Measurements from ENCODE around the gene LAMTOR4.
"Not testable (repeated sequence)": the region's sequence is repeated elsewhere in the genome, so short reads cannot be mapped to it uniquely, and the experiment has no call there.

The LAMTOR4 gene

GRCh38 chr7:100176096-100177044 is 27.7 kb downstream of the LAMTOR4 start:
- Histone ChIP-seq H2AK5ac (ENCODE audit: low read depth, low read length) (no peak overlapping the region), H4K91ac (ENCODE audit: low read depth, low read length, poor library complexity) (no peak overlapping the region), H3K23ac (ENCODE audit: low read depth, low read length, poor library complexity) (no peak overlapping the region), H3K4me2 (ENCODE audit: insufficient read depth, low read length, poor library complexity, severe bottlenecking) (peak overlapping the region; percentile 72), H2BK12ac (ENCODE audit: low read length) (no peak overlapping the region), H3K36me3 (replicated peaks in 1 of 2; ENCODE audit: control insufficient read depth in 2 of 2, insufficient read depth in 2 of 2, low read length in 2 of 2) (peaks cover 8 to 34% of the 10 kb centered on the region in 2 donors), H3K27me3 (ENCODE audit: control insufficient read depth in 3 of 3, insufficient read depth in 3 of 3, low read depth in 1 of 3, low read length in 3 of 3) (peaks cover 0 to 6% (median 0%) of the 10 kb centered on the region in 3 experiments), H2BK5ac (ENCODE audit: low read length) (no peak overlapping the region), H2AFZ (ENCODE audit: low read length) (peak overlapping the region; percentile 96), H3K4me3 (ENCODE audit: low read length in 2 of 2) (peak overlapping the region; percentile 93 to 94), H2BK15ac (ENCODE audit: low read length) (peak overlapping the region; percentile 53), H3K4me1 (ENCODE audit: control insufficient read depth in 2 of 2, insufficient read depth in 1 of 2, low read depth in 1 of 2, low read length in 2 of 2) (peaks cover 9 to 11% of the 10 kb centered on the region in 2 donors), H3K9me3 (replicated peaks in 1 of 2; ENCODE audit: control insufficient read depth in 2 of 2, insufficient read depth in 1 of 2, low read depth in 1 of 2, low read length in 2 of 2) (no peaks in the 10 kb centered on the region), H3K27ac (replicated peaks; ENCODE audit: low read length) (no peak overlapping the region), H3K4ac (ENCODE audit: low read length) (no peak overlapping the region), H3K79me1 (ENCODE audit: low read depth, low read length) (peaks cover 2% of the 10 kb centered on the region), H3K9ac (ENCODE audit: low read depth, low read length, poor library complexity) (no peak overlapping the region), H4K8ac (ENCODE audit: low read depth, low read length) (no peak overlapping the region), H2BK120ac (ENCODE audit: low read depth, low read length) (no peak overlapping the region), H3K14ac (ENCODE audit: low read length) (no peak overlapping the region), H3K18ac (ENCODE audit: low read length) (no peak overlapping the region)
- DNase-seq (ENCODE audit: low spot score), result no peak
- no CpG with 5 or more reads among the region's 14 CpGs for WGBS, 2 donors (ENCODE audit: extremely low coverage in 2 of 2, insufficient read length in 2 of 2, insufficient replicate concordance in 1 of 2)

- peak within 1 kb of the TSS; percentile 10 for H3K14ac ChIP-seq (ENCODE audit: low read length)
- H3K4me1 ChIP-seq (ENCODE audit: control insufficient read depth in 2 of 2, insufficient read depth in 1 of 2, low read depth in 1 of 2, low read length in 2 of 2), result peaks cover 6 to 11% of the 10 kb centered on the region in 2 donors
- H3K9me3 ChIP-seq (replicated peaks in 1 of 2; ENCODE audit: control insufficient read depth in 2 of 2, insufficient read depth in 1 of 2, low read depth in 1 of 2, low read length in 2 of 2), result no peaks in the 10 kb centered on the region
- no peak within 1 kb of the TSS for H2BK120ac ChIP-seq (ENCODE audit: low read depth, low read length)
- H3K23ac ChIP-seq (ENCODE audit: low read depth, low read length, poor library complexity), result peak within 1 kb of the TSS; percentile 11
- H4K8ac ChIP-seq (ENCODE audit: low read depth, low read length), result no peak within 1 kb of the TSS
- peak within 1 kb of the TSS; percentile 72 for H3K4me2 ChIP-seq (ENCODE audit: insufficient read depth, low read length, poor library complexity, severe bottlenecking)
- H2AK5ac ChIP-seq (ENCODE audit: low read depth, low read length), result peak within 1 kb of the TSS; percentile 24
- WGBS, 2 donors (ENCODE audit: extremely low coverage in 2 of 2, insufficient read length in 2 of 2, insufficient replicate concordance in 1 of 2), result no CpG with 5 or more reads among the region's 78 CpGs
- no peak within 1 kb of the TSS for H2BK12ac ChIP-seq (ENCODE audit: low read length)
- H3K36me3 ChIP-seq (replicated peaks in 1 of 2; ENCODE audit: control insufficient read depth in 2 of 2, insufficient read depth in 2 of 2, low read length in 2 of 2), result peaks cover 8 to 29% of the 10 kb centered on the region in 2 donors
- H3K9ac ChIP-seq (ENCODE audit: low read depth, low read length, poor library complexity), result peak within 1 kb of the TSS; percentile 81
- no peak within 1 kb of the TSS for H3K4ac ChIP-seq (ENCODE audit: low read length)
- peak within 1 kb of the TSS; percentile 19 for H3K27ac ChIP-seq (replicated peaks; ENCODE audit: low read length)
- H3K18ac ChIP-seq (ENCODE audit: low read length), result peak within 1 kb of the TSS; percentile 73
- H2AFZ ChIP-seq (ENCODE audit: low read length), result peak within 1 kb of the TSS; percentile 96
- no peaks in the 10 kb centered on the region for H3K27me3 ChIP-seq (ENCODE audit: control insufficient read depth in 3 of 3, insufficient read depth in 3 of 3, low read depth in 1 of 3, low read length in 3 of 3)
- no peak within 1 kb of the TSS for H4K91ac ChIP-seq (ENCODE audit: low read depth, low read length, poor library complexity)
- DNase-seq (ENCODE audit: low spot score), result peak; percentile 96
- H3K79me1 ChIP-seq (ENCODE audit: low read depth, low read length), result no peaks in the 10 kb centered on the region
- H3K4me3 ChIP-seq (ENCODE audit: low read length in 2 of 2), result peak within 1 kb of the TSS; percentile 93 to 94
- peak within 1 kb of the TSS; percentile 10 for H2BK5ac ChIP-seq (ENCODE audit: low read length)
- H2BK15ac ChIP-seq (ENCODE audit: low read length), result peak within 1 kb of the TSS; percentile 53
Measured at GRCh38 chr7:100177045-100178001, 28.6 kb downstream of the LAMTOR4 start, which contains the start of the genes GPC2 and STAG3. Gene GPC2, minus strand, starts transcription at chr7:100177381. Its CDS starts 182 bp downstream, at chr7:100177199. Gene STAG3, plus strand, starts transcription at chr7:100177918. Its CDS starts 2,639 bp downstream, at chr7:100180557.

- H3K4me2 ChIP-seq (ENCODE audit: insufficient read depth, low read length, poor library complexity, severe bottlenecking); H3K9ac ChIP-seq (ENCODE audit: low read depth, low read length, poor library complexity); H3K4me3 ChIP-seq (ENCODE audit: low read length in 2 of 2); DNase-seq (ENCODE audit: low spot score); H2BK12ac ChIP-seq (ENCODE audit: low read length); H4K8ac ChIP-seq (ENCODE audit: low read depth, low read length); H3K4ac ChIP-seq (ENCODE audit: low read length); H2AK5ac ChIP-seq (ENCODE audit: low read depth, low read length); H3K18ac ChIP-seq (ENCODE audit: low read length); H2BK15ac ChIP-seq (ENCODE audit: low read length); H2AFZ ChIP-seq (ENCODE audit: low read length); H3K27me3 ChIP-seq (ENCODE audit: control insufficient read depth in 3 of 3, insufficient read depth in 3 of 3, low read depth in 1 of 3, low read length in 3 of 3); H3K23ac ChIP-seq (ENCODE audit: low read depth, low read length, poor library complexity); H3K27ac ChIP-seq (replicated peaks; ENCODE audit: low read length); H2BK120ac ChIP-seq (ENCODE audit: low read depth, low read length); H4K91ac ChIP-seq (ENCODE audit: low read depth, low read length, poor library complexity); H3K79me1 ChIP-seq (ENCODE audit: low read depth, low read length); H3K9me3 ChIP-seq (replicated peaks in 1 of 2; ENCODE audit: control insufficient read depth in 2 of 2, insufficient read depth in 1 of 2, low read depth in 1 of 2, low read length in 2 of 2); H3K36me3 ChIP-seq (replicated peaks in 1 of 2; ENCODE audit: control insufficient read depth in 2 of 2, insufficient read depth in 2 of 2, low read length in 2 of 2); H2BK5ac ChIP-seq (ENCODE audit: low read length); H3K14ac ChIP-seq (ENCODE audit: low read length): not testable (repeated sequence)
- no CpG with 5 or more reads among the region's 3 CpGs for WGBS, 2 donors (ENCODE audit: extremely low coverage in 2 of 2, insufficient read length in 2 of 2, insufficient replicate concordance in 1 of 2)
- peaks cover 6 to 11% of the 10 kb centered on the region in 2 donors for H3K4me1 ChIP-seq (ENCODE audit: control insufficient read depth in 2 of 2, insufficient read depth in 1 of 2, low read depth in 1 of 2, low read length in 2 of 2)
Measured at GRCh38 chr7:100180084-100180483, 31.4 kb downstream of the LAMTOR4 start.

All from neuronal stem cell (in vitro differentiated cells).